Endothelial cell of umbilical vein (primary cell): ENCODE measurements around the gene COG2. TPM values are rescaled to one million over a fixed set of nuclear protein-coding genes. Genes with fewer than 3 reads are reported as not detected.

Experiments
- BruUV-seq: library from RNA; stranded (reverse); fragments of 400-500 nt; replicated peaks from 2 replicates; lab custom pipeline; 2021; lab: Mats Ljungman, UMichigan
- CTCF ChIA-PET: fragments of 300-600, 350-600 bp; sonication (Branson Sonifier 250); formaldehyde crosslinking; loops from one replicate; lab custom pipeline; 2021; ENCODE audit warnings: antibody characterized with exemption, inconsistent platforms; lab: Charles Lee
- POLR2A ChIA-PET: fragments of 300-600, 350-600 bp; sonication (Branson Sonifier 250); formaldehyde crosslinking; loops from one replicate; lab custom pipeline; 2021; ENCODE audit warnings: antibody characterized with exemption, inconsistent platforms; lab: Charles Lee
- DNase-seq: peaks from one replicate; pipeline ENCODE4 v3.0.0-alpha.2; 2011; ENCODE audit warnings: low read depth, low spot score
- FAIRE-seq: peaks from 2 replicates; lab custom pipeline; 2011; peaks lifted over from hg19 to GRCh38; lab: Jason Lieb, UNC
- H2AFZ ChIP-seq: 2 replicates; pipeline ENCODE4 v1.6.0; 2012; ENCODE audit warnings: low read depth, low read length, control low read depth, inconsistent platforms
- H3K27ac ChIP-seq: 2 replicates; pipeline ENCODE4 v1.5.1; 2011; ENCODE audit warnings: low read depth, mild to moderate bottlenecking, control low read depth, low read length, moderate library complexity; ENCODE audit not compliant: insufficient read depth
- H3K27me3 ChIP-seq, 2 experiments: 2 replicates each; pipeline versions ENCODE4 v1.6.0 to v1.6.1; 2011; ENCODE audit warnings: low read length in 2 of 2, mixed read lengths in 1 of 2; ENCODE audit not compliant: control insufficient read depth in 2 of 2, insufficient read depth in 2 of 2
- H3K36me3 ChIP-seq, 2 experiments: 2 replicates in 1 of 2; 3 replicates in 1 of 2; pipeline ENCODE4 v1.5.1; 2011; ENCODE audit warnings: low read length in 2 of 2, mild to moderate bottlenecking in 1 of 2, moderate library complexity in 1 of 2; ENCODE audit not compliant: control insufficient read depth in 2 of 2, insufficient read depth in 2 of 2; ENCODE audit errors: extremely low read depth in 1 of 2
- H3K4me1 ChIP-seq: 3 replicates; pipeline ENCODE4 v1.5.1; 2011; ENCODE audit warnings: mild to moderate bottlenecking, low read length; ENCODE audit not compliant: control insufficient read depth, insufficient read depth; ENCODE audit errors: extremely low read depth
- H3K4me2 ChIP-seq: 2 replicates; pipeline ENCODE4 v1.6.1; 2011; ENCODE audit warnings: low read length, control low read depth, mixed read lengths; ENCODE audit not compliant: insufficient read depth
- H3K4me3 ChIP-seq, 3 experiments: fragments of 200-600 bp in 1 of 3; sonication (generic), shearing (Covaris generic) in 1 of 3; replicated peaks in 1 of 3; 2 replicates each; pipeline ENCODE4 v1.5.1; 2011 to 2016; ENCODE audit warnings: control low read depth in 3 of 3, low read length in 3 of 3, mild to moderate bottlenecking in 2 of 3, inconsistent platforms in 1 of 3, low read depth in 1 of 3, moderate library complexity in 1 of 3; ENCODE audit not compliant: insufficient read depth in 1 of 3
- H3K79me2 ChIP-seq: 2 replicates; pipeline ENCODE4 v1.6.0; 2012; ENCODE audit warnings: low read length, inconsistent platforms; ENCODE audit not compliant: control insufficient read depth, insufficient read depth
- H3K9ac ChIP-seq: replicated peaks from 2 replicates; pipeline ENCODE3; 2011; ENCODE audit warnings: low read length, control low read depth; ENCODE audit not compliant: insufficient read depth; ENCODE audit errors: extremely low read depth
- H3K9me1 ChIP-seq: replicated peaks from 3 replicates; pipeline ENCODE4 v1.6.0; 2011; ENCODE audit warnings: mild to moderate bottlenecking, low read length; ENCODE audit not compliant: control insufficient read depth, insufficient read depth; ENCODE audit errors: extremely low read depth
- H3K9me3 ChIP-seq: replicated peaks from 2 replicates; pipeline ENCODE4 v1.5.1; 2012; ENCODE audit warnings: low read length, inconsistent platforms; ENCODE audit not compliant: control insufficient read depth, insufficient read depth
- H4K20me1 ChIP-seq: replicated peaks from 2 replicates; pipeline ENCODE3; 2011; ENCODE audit warnings: mild to moderate bottlenecking, low read length; ENCODE audit not compliant: control insufficient read depth, insufficient read depth; ENCODE audit errors: extremely low read depth
- EZH2 ChIP-seq: IDR thresholded peaks from 2 replicates; pipeline ENCODE4 v1.6.1; 2012; ENCODE audit warnings: borderline replicate concordance, low read depth, mild to moderate bottlenecking, moderate library complexity, low read length, inconsistent platforms; ENCODE audit not compliant: severe bottlenecking
- FOS ChIP-seq: IDR thresholded peaks from 2 replicates; pipeline ENCODE4 v1.6.1; 2011; ENCODE audit warnings: mild to moderate bottlenecking, low read length, moderate library complexity, borderline replicate concordance; ENCODE audit not compliant: insufficient read depth
- GATA2 ChIP-seq: IDR thresholded peaks from 2 replicates; pipeline ENCODE4 v1.7.0; 2011; ENCODE audit warnings: low read depth, mild to moderate bottlenecking, moderate library complexity, mixed read lengths, low read length; ENCODE audit not compliant: insufficient read length, insufficient read depth
- JUN ChIP-seq: IDR thresholded peaks from 2 replicates; pipeline ENCODE4 v1.6.1; 2011; ENCODE audit warnings: borderline replicate concordance, low read depth; ENCODE audit not compliant: insufficient read length, insufficient read depth
- MYC ChIP-seq: IDR thresholded peaks from one replicate; pipeline ENCODE4 v1.6.1; 2011; ENCODE audit warnings: mild to moderate bottlenecking, low read depth, low read length
- POLR2A ChIP-seq: IDR thresholded peaks from 2 replicates; pipeline ENCODE4 v1.6.1; 2012; ENCODE audit warnings: low read depth, mild to moderate bottlenecking, control low read depth, low read length
- POLR2AphosphoS5 ChIP-seq: IDR thresholded peaks from 2 replicates; pipeline ENCODE4 v1.6.1; 2012; ENCODE audit warnings: low read depth, mild to moderate bottlenecking, control low read depth, low read length, moderate library complexity; ENCODE audit not compliant: insufficient read depth
- dilution Hi-C: fragments of 300-500 bp; cut with MboI; formaldehyde crosslinking; loops from one replicate; pipeline ENCODE4 v1.15.0; 2019; ENCODE audit warnings: low sequenced_read_pairs; ENCODE audit not compliant: extremely low pct_ligation_motif_present
- intact Hi-C: fragments of 100-400 bp; cut with micrococcal nuclease; formaldehyde crosslinking; loops from one replicate; pipeline ENCODE4 v1.10.0; 2022
- polyA plus RNA-seq, 4 experiments: library from polyadenylated mRNA; depleted of rRNA in 3 of 4; stranded (reverse) in 3 of 4; unstranded in 1 of 4; fragments of >200 nt; gene quantifications; 2 replicates each; pipeline versions ENCODE4 v1.2.1 to v1.2.3, GENCODE V29; 2011 to 2012; ENCODE audit warnings: missing spikeins in 1 of 4
- total RNA-seq: library from RNA; stranded (reverse); gene quantifications from 2 replicates; pipeline ENCODE4 v1.2.3, GENCODE V29; 2021
- TF ChIP-seq, protein P1 (sequence below): IDR thresholded peaks from 2 replicates; pipeline ENCODE4 v1.6.1; 2011; ENCODE audit not compliant: insufficient read depth, insufficient read length
- TF ChIP-seq, protein P2 (sequence below), 2 donors: IDR thresholded peaks; 1 replicate in 1 of 2; 2 replicates in 1 of 2; pipeline ENCODE4 v1.5.1; 2011; ENCODE audit warnings: low read length in 2 of 2, mild to moderate bottlenecking in 2 of 2, moderate library complexity in 2 of 2, control low read depth in 1 of 2, inconsistent platforms in 1 of 2, low read depth in 1 of 2; ENCODE audit not compliant: insufficient read depth in 1 of 2; ENCODE audit errors: extremely low read depth in 1 of 2

COG2 gene
- total and polyA plus RNA-seq, 2 donors (not counting 3 experiments of a cell fraction or from before 2014, with no cell fraction given) = 7.6 to 24.2 TPM

DNA sequence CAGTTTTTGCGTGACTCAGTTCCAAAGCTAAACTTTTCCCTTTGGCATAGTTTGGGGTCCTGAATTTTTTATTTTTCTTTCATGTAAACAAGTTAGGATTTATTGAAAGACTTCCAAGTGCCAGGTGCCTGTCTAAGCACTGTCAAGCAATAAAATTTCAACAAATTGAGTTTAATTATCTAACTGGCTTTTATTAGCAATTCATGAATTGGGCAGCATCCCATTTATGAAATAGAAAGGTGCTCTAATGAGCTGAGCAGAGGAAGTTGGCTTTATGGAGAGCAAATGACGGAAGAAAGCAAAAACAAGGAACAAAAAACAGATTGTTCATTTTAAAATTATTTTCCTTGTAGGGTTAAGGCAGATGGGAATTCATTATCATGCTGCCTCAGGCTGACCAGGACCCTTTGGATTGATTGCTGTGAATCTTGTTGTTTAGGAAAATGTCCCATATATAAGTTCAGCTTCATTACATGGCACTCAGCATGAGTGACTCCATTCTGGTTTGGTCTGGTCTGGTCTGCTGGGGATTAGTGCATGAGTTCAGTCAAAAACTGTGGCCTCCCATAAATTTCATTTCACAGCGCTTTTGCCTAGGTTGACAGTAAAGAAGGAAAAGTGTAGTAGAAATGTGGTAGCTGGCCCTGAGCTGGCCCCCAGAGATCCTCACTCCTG, 21.5 kb upstream of the COG2 start:
- H3K9ac ChIP-seq = no peak overlapping the region
- no peaks in the 10 kb centered on the region for H4K20me1 ChIP-seq
- H3K4me1 ChIP-seq = no peaks in the 10 kb centered on the region
- H3K27me3 ChIP-seq = no peaks in the 10 kb centered on the region
- dilution Hi-C loops = no loop called here
- H3K4me2 ChIP-seq = no peak overlapping the region
- DNase-seq (no peak), FAIRE-seq (no peak)
- intact Hi-C loops = no loop called here
- H3K9me1 ChIP-seq = no peaks in the 10 kb centered on the region
- H3K36me3 ChIP-seq = no peaks in the 10 kb centered on the region
- no peak overlapping the region for H2AFZ ChIP-seq
- CTCF ChIA-PET = no interaction called here
- H3K79me2 ChIP-seq = no peaks in the 10 kb centered on the region
- POLR2A ChIA-PET = no interaction called here
- H3K9me3 ChIP-seq = no peaks in the 10 kb centered on the region
- TF ChIP-seq, protein P1, sequence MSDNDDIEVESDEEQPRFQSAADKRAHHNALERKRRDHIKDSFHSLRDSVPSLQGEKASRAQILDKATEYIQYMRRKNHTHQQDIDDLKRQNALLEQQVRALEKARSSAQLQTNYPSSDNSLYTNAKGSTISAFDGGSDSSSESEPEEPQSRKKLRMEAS = no peak
- TF ChIP-seq MYC (no peak), GATA2 (no peak), POLR2AphosphoS5 (no peak), EZH2 (no peak), JUN (no peak), POLR2A (no peak), FOS (no peak)
- TF ChIP-seq, protein P2, sequence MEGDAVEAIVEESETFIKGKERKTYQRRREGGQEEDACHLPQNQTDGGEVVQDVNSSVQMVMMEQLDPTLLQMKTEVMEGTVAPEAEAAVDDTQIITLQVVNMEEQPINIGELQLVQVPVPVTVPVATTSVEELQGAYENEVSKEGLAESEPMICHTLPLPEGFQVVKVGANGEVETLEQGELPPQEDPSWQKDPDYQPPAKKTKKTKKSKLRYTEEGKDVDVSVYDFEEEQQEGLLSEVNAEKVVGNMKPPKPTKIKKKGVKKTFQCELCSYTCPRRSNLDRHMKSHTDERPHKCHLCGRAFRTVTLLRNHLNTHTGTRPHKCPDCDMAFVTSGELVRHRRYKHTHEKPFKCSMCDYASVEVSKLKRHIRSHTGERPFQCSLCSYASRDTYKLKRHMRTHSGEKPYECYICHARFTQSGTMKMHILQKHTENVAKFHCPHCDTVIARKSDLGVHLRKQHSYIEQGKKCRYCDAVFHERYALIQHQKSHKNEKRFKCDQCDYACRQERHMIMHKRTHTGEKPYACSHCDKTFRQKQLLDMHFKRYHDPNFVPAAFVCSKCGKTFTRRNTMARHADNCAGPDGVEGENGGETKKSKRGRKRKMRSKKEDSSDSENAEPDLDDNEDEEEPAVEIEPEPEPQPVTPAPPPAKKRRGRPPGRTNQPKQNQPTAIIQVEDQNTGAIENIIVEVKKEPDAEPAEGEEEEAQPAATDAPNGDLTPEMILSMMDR (IDR thresholded peaks at IDR 0.05; ENCODE audit: extremely low read depth in 1 of 2, insufficient read depth in 1 of 2, low read depth in 1 of 2, low read length in 2 of 2) = no peak
- H3K4me3 ChIP-seq = no peak overlapping the region
- BruUV-seq = no TSS peak
- no peak overlapping the region for H3K27ac ChIP-seq
